HFFc6 (cell line): Measurements from ENCODE around the gene KSR2. TPM values are rescaled to one million over a fixed set of nuclear protein-coding genes. Genes with fewer than 3 reads are reported as not detected.

Source experiments
- DNase-seq: peaks from one replicate; pipeline ENCODE4 v3.0.0-alpha.2; 2018
- H3K27ac Mint-ChIP-seq: 2 replicates; pipeline ENCODE4 v1.8.0; 2020; ENCODE audit warnings: mild to moderate bottlenecking, mixed read lengths
- H3K27me3 Mint-ChIP-seq: 2 replicates; pipeline ENCODE4 v1.8.0; 2021; ENCODE audit warnings: mild to moderate bottlenecking, moderate library complexity, mixed read lengths; ENCODE audit not compliant: insufficient read depth
- H3K36me3 Mint-ChIP-seq: 2 replicates; pipeline ENCODE4 v1.8.0; 2021; ENCODE audit warnings: low read depth, mixed read lengths
- H3K4me1 Mint-ChIP-seq: 2 replicates; pipeline ENCODE4 v1.8.0; 2020; ENCODE audit warnings: low read depth, mixed read lengths
- H3K4me3 Mint-ChIP-seq: 2 replicates; pipeline ENCODE4 v1.8.0; 2020; ENCODE audit warnings: mild to moderate bottlenecking, moderate library complexity, mixed read lengths
- H3K9me3 Mint-ChIP-seq: 2 replicates; pipeline ENCODE4 v1.8.0; 2020; ENCODE audit warnings: mild to moderate bottlenecking, mixed read lengths
- total RNA-seq, 6 experiments: library from RNA; stranded (reverse); fragmentation: NEBNext Ultra II Directional; extraction: Animal tissue kit (Norgen Biotek cat#: 25700); gene quantifications; 2 replicates in 1 of 6; 3 replicates in 5 of 6; pipeline ENCODE4 v1.2.3, GENCODE V29; 2021
- TF ChIP-seq, protein P1 (sequence below): fragments of 200-600 bp; sonication (generic); IDR thresholded peaks from 2 replicates; pipeline ENCODE4 v1.5.0; 2021; ENCODE audit warnings: antibody characterized with exemption, mild to moderate bottlenecking

KSR2 gene
- total RNA-seq, 6 experiments from 2014 or later = 0.09 to 0.22 (median 0.12) TPM; not detected in 2

DNA sequence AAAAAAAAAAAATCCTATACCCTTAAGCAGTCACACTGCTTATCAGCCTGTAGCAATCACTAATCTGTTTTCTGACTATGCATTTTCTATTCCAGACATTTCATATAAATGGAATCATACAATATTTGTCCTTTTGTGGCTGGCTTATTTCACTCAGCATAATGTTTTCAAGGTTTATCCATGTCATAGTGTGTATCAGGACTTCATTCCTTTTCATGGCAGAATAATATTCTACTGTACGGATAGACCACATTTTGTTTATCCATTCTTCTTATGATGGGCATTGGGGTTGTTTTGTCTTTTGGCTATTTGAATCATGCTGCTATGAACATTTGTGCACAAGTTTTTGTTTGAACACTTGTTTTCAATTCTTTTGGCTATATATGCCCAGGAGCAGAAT is 8.6 kb upstream of the KSR2 start:
- peaks cover 19% of the 10 kb centered on the region for H3K27me3 Mint-ChIP-seq
- H3K9me3 Mint-ChIP-seq = no peaks in the 10 kb centered on the region
- TF ChIP-seq, protein P1, sequence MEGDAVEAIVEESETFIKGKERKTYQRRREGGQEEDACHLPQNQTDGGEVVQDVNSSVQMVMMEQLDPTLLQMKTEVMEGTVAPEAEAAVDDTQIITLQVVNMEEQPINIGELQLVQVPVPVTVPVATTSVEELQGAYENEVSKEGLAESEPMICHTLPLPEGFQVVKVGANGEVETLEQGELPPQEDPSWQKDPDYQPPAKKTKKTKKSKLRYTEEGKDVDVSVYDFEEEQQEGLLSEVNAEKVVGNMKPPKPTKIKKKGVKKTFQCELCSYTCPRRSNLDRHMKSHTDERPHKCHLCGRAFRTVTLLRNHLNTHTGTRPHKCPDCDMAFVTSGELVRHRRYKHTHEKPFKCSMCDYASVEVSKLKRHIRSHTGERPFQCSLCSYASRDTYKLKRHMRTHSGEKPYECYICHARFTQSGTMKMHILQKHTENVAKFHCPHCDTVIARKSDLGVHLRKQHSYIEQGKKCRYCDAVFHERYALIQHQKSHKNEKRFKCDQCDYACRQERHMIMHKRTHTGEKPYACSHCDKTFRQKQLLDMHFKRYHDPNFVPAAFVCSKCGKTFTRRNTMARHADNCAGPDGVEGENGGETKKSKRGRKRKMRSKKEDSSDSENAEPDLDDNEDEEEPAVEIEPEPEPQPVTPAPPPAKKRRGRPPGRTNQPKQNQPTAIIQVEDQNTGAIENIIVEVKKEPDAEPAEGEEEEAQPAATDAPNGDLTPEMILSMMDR = no peak
- H3K36me3 Mint-ChIP-seq = no peaks in the 10 kb centered on the region
- no peak overlapping the region for H3K27ac Mint-ChIP-seq
- DNase-seq = no peak
- H3K4me1 Mint-ChIP-seq = no peaks in the 10 kb centered on the region
- H3K4me3 Mint-ChIP-seq = no peak overlapping the region

DNA sequence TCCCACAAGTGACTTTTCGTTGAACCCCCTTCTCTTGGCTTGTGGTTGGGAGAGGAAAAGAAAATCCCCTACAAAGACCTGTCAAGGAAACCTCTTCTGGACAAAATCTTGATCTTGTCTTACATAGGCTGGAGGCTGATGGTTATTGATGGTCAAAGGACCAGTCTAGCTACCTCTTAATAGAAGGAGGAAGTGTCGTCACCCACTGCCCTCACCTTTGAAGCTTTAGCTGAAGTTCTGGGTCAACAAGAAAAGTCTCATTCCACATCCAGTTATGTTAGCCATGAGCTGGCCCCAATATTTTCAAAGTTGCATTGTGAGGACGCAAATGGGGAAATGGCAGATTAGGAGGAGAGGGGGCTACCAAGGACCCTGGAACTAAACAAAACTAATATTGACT is 6.2 kb upstream of the KSR2 start:
- no peak for DNase-seq
- H3K4me3 Mint-ChIP-seq = no peak overlapping the region
- no peaks in the 10 kb centered on the region for H3K4me1 Mint-ChIP-seq
- no peak overlapping the region for H3K27ac Mint-ChIP-seq
- peaks cover 13% of the 10 kb centered on the region for H3K9me3 Mint-ChIP-seq
- H3K36me3 Mint-ChIP-seq = 0 out of 2 replicates have a peak, but pooled peaks cover 3% of the 10 kb centered on the region
- TF ChIP-seq, protein P1 = no peak
- H3K27me3 Mint-ChIP-seq = peaks cover 17% of the 10 kb centered on the region

DNA sequence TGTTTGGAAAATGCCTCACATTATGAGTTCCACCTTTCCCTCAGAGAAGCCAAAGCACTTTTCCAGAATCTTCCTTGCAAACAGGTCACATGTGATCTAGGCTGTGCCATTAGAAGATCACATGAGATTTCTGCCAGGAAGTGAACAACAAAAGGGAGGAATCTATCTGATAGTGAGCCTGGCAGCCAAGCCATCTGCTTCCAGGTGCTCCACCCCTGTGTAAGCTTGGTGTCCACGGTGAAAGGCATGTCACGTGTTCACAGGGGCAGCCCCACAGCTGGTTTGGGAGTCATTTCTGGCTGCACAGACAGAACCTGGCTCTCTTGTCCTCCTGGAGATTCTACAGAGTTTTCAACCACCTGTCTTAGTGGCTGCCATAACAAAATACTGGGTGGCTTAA is 3.5 kb upstream of the KSR2 start:
- no peak for DNase-seq
- Mint-ChIP-seq H3K36me3 (0 out of 2 replicates have a peak, but pooled peaks cover 3% of the 10 kb centered on the region), H3K27me3 (peaks cover 22% of the 10 kb centered on the region), H3K9me3 (peaks cover 13% of the 10 kb centered on the region), H3K4me3 (no peak overlapping the region), H3K4me1 (no peaks in the 10 kb centered on the region), H3K27ac (no peak overlapping the region)
- TF ChIP-seq, protein P1 = no peak

DNA sequence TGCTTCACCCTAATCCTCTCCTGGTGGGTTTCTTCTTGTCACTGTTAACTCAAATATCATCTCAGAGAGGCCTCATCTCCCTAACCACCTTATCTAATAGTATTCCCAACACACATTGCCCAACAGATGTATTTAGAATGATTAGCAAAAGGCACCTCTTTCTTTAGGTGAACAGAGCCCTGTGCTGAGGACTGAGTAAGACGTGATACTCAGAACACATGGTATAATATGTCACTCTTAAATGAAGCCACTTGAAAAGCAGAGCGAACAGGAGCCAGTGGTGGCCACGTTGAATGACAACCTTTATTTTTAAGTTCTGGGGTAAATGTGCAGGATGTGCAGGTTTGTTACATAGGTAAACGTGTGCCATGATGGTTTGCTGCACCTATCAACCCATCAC is 1.5 kb upstream of the KSR2 start:
- peaks cover 13% of the 10 kb centered on the region for H3K9me3 Mint-ChIP-seq

DNA sequence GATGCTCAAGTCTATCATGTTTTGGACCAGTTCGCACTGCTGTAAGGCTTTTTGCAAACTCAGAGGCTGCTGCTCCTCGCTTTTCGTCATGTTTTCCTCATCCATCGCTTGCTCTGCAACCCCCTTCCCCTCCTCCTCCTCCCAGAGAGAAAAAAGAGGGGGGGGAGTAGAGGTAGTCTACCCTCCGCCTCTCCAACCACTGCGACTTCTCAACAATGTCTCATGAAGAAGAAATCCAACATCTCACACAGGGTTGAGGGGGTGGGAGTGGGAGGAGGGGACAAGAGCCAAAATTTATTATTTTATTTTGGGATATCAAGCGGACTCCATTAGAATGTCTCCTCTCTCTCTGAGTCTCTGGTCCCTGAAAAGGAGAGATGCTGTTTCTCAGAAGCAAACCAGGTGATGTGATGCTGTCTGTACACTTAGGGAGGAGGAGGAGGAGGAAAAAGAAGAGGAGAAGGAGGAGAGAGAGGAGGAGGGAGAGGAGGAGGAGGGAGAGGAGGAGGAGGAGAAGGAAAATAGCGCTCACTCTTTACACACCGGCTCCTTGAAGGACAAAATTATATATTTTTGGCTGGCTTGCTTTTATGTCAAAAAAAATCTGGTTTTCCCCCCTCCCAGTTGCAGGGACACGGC is 520 bp downstream of the KSR2 start:
- H3K9me3 Mint-ChIP-seq = peaks cover 13% of the 10 kb centered on the region
- no peak for DNase-seq
- no peak overlapping the region for H3K27ac Mint-ChIP-seq
- 0 out of 2 replicates have a peak, but pooled peaks cover 3% of the 10 kb centered on the region for H3K36me3 Mint-ChIP-seq
- TF ChIP-seq, protein P1 = no peak
- H3K4me3 Mint-ChIP-seq = peak overlapping the region; percentile 14; the same call in 1 of the 2 replicates
- no peaks in the 10 kb centered on the region for H3K4me1 Mint-ChIP-seq
- peaks cover 22% of the 10 kb centered on the region for H3K27me3 Mint-ChIP-seq

More for the DNA sequence above, 1.5 kb upstream of the KSR2 start:
- no peaks in the 10 kb centered on the region for H3K4me1 Mint-ChIP-seq
- H3K4me3 Mint-ChIP-seq = no peak overlapping the region
- DNase-seq = no peak
- TF ChIP-seq, protein P1 = no peak
- H3K27ac Mint-ChIP-seq = no peak overlapping the region
- 0 out of 2 replicates have a peak, but pooled peaks cover 3% of the 10 kb centered on the region for H3K36me3 Mint-ChIP-seq
- H3K27me3 Mint-ChIP-seq = peaks cover 25% of the 10 kb centered on the region
